Inflammatory macrophage treated with lipopolysaccharide for 1 hour (primary cell): ENCODE results near the gene ING4.
A peak's percentile ranks its signal among the peaks of the same experiment; 100 is the strongest.

Source experiments
- DNase-seq, 2 donors: peaks; one replicate each; pipeline ENCODE4 v3.0.0-alpha.2; 2020 to 2022

The ING4 gene

GRCh38 chr12:6685814-6686213 lies 22.9 kb upstream of the ING4 start:
- no peak for DNase-seq

- peak; percentile 50 to 85 for DNase-seq
Observed at GRCh38 chr12:6684609-6685008, 21.7 kb upstream of the ING4 start.

GRCh38 chr12:6676962-6677361 lies 14.0 kb upstream of the ING4 start:
- no peak for DNase-seq

- DNase-seq, result no peak
Observed at GRCh38 chr12:6672143-6672542, 9.2 kb upstream of the ING4 start.

GRCh38 chr12:6667559-6668210 lies 4.8 kb upstream of the ING4 start:
- no peak for DNase-seq

GRCh38 chr12:6666211-6666610 lies 3.3 kb upstream of the ING4 start:
- DNase-seq, result no peak

GRCh38 chr12:6664902-6665301 lies 2.0 kb upstream of the ING4 start:
- DNase-seq, result peak; percentile 42 to 74

GRCh38 chr12:6662602-6662905 lies 365 bp downstream of the ING4 start:
- DNase-seq, result no peak

GRCh38 chr12:6653987-6654386 lies 8.9 kb downstream of the ING4 start:
- no peak for DNase-seq

- DNase-seq, result no peak
Observed at GRCh38 chr12:6653342-6653741, 9.6 kb downstream of the ING4 start.

GRCh38 chr12:6652391-6652790 lies 10.5 kb downstream of the ING4 start:
- DNase-seq, result no peak

- no peak for DNase-seq
Observed at GRCh38 chr12:6650832-6651231, 12.1 kb downstream of the ING4 start.

GRCh38 chr12:6647083-6647604 lies 15.8 kb downstream of the ING4 start, which contains the start of gene ACRBP:
ACRBP (minus strand) TSS chr12:6647432; CDS start chr12:6647366, 66 bp downstream.
- DNase-seq, result peak; percentile 55 to 78

- DNase-seq, result no peak
Observed at GRCh38 chr12:6646276-6647082, 16.4 kb downstream of the ING4 start.

GRCh38 chr12:6644903-6645302 lies 18.0 kb downstream of the ING4 start:
- peak in 1 of 2 donors; percentile 13 for DNase-seq

GRCh38 chr12:6644257-6644596 lies 18.7 kb downstream of the ING4 start:
- DNase-seq, result peak; percentile 74 to 76

- DNase-seq, result peak; percentile 52 to 65
Observed at GRCh38 chr12:6643569-6644256, 19.2 kb downstream of the ING4 start.

- no peak for DNase-seq
Observed at GRCh38 chr12:6641131-6641530, 21.8 kb downstream of the ING4 start.

- no peak for DNase-seq
Observed at GRCh38 chr12:6640497-6640896, 22.4 kb downstream of the ING4 start.

- peak; percentile 33 to 55 for DNase-seq
Observed at GRCh38 chr12:6639151-6639801, 23.6 kb downstream of the ING4 start.

GRCh38 chr12:6638305-6638704 lies 24.6 kb downstream of the ING4 start:
- peak in 1 of 2 donors; percentile 56 for DNase-seq

- peak; percentile 42 to 50 for DNase-seq
Observed at GRCh38 chr12:6635856-6636531, 26.9 kb downstream of the ING4 start, which contains the start of gene LPAR5. LPAR5 (minus strand) TSS chr12:6635959; CDS start chr12:6621248, 14,711 bp downstream.
